Measurements from ENCODE around the gene SULT1B1.

GRCh38 chr4:69735119-69735518, 25.3 kb downstream of the SULT1B1 start:
- no peak for TF ChIP-seq EGR1 (IDR thresholded peaks at IDR 0.05; ENCODE audit: borderline replicate concordance, low read depth, low read length)
- TF ChIP-seq CTCF (IDR thresholded peaks at IDR 0.05; ENCODE audit: control extremely low read depth in 1 of 3, insufficient read depth in 1 of 3, low read depth in 1 of 3, low read length in 3 of 3): no peak
- no peak for TF ChIP-seq CHD2 (IDR thresholded peaks at IDR 0.05; ENCODE audit: low read length)
- no peak for TF ChIP-seq TAF1 (IDR thresholded peaks at IDR 0.05; ENCODE audit: low read depth, low read length)
- TF ChIP-seq SIN3A (conservative IDR thresholded peaks at IDR 0.05 in 1 of 2, IDR thresholded peaks at IDR 0.05 in 1 of 2; ENCODE audit: low read depth in 1 of 2, low read length in 2 of 2): no peak
- TF ChIP-seq EP300 (IDR thresholded peaks at IDR 0.05; ENCODE audit: borderline replicate concordance in 1 of 2, low read depth in 2 of 2, low read length in 2 of 2): no peak
- no peak for TF ChIP-seq RBBP5 (IDR thresholded peaks at IDR 0.05; ENCODE audit: borderline replicate concordance, low read depth, low read length)
- no peak for TF ChIP-seq POLR2A (IDR thresholded peaks at IDR 0.05; ENCODE audit: control extremely low read depth in 1 of 2, low read depth in 2 of 2, low read length in 2 of 2)
- no peak for TF ChIP-seq YY1 (IDR thresholded peaks at IDR 0.05; ENCODE audit: low read depth, low read length)
- TF ChIP-seq RAD21 (IDR thresholded peaks at IDR 0.05 in 1 of 2, conservative IDR thresholded peaks at IDR 0.05 in 1 of 2; ENCODE audit: low read depth in 2 of 2, low read length in 2 of 2): no peak
- no peak for TF ChIP-seq USF2 (IDR thresholded peaks at IDR 0.05; ENCODE audit: low read length)
- TF ChIP-seq ATF2 (IDR thresholded peaks at IDR 0.05; ENCODE audit: low read length): no peak
